H9 (cell line): ENCODE measurements around the gene ICAM2. TPM values are rescaled to one million over a fixed set of nuclear protein-coding genes. Genes with fewer than 3 reads are reported as not detected.

ENCODE experiments used
- DNase-seq: peaks from one replicate; pipeline ENCODE4 v3.0.0-alpha.2; 2017
- H2AFZ ChIP-seq: one replicate; pipeline ENCODE4 v1.6.1; 2013; ENCODE audit warnings: mild to moderate bottlenecking, low read length, control low read depth, moderate library complexity
- H2AK5ac ChIP-seq: 2 replicates; pipeline ENCODE4 v1.6.1; 2013; ENCODE audit warnings: low read length, control low read depth, mixed read lengths; ENCODE audit not compliant: insufficient read length
- H2BK120ac ChIP-seq: one replicate; pipeline ENCODE4 v1.6.1; 2013; ENCODE audit warnings: low read depth, mild to moderate bottlenecking, low read length, control low read depth, inconsistent platforms; ENCODE audit not compliant: poor library complexity, severe bottlenecking
- H2BK12ac ChIP-seq: 2 replicates; pipeline ENCODE4 v1.6.1; 2013; ENCODE audit warnings: low read length, control low read depth, mixed read lengths, low read depth; ENCODE audit not compliant: insufficient read length
- H2BK15ac ChIP-seq: 2 replicates; pipeline ENCODE4 v1.6.1; 2013; ENCODE audit warnings: low read depth, low read length, control low read depth
- H2BK20ac ChIP-seq: one replicate; pipeline ENCODE4 v1.6.1; 2013; ENCODE audit warnings: low read depth, mild to moderate bottlenecking, low read length, control low read depth, inconsistent platforms; ENCODE audit not compliant: poor library complexity, severe bottlenecking
- H2BK5ac ChIP-seq: 2 replicates; pipeline ENCODE4 v1.6.1; 2013; ENCODE audit warnings: low read length, control low read depth, mixed read lengths; ENCODE audit not compliant: insufficient read length
- H3K14ac ChIP-seq: 2 replicates; pipeline ENCODE4 v1.6.1; 2013; ENCODE audit warnings: low read length, control low read depth; ENCODE audit not compliant: insufficient read depth
- H3K18ac ChIP-seq: 2 replicates; pipeline ENCODE4 v1.6.1; 2013; ENCODE audit warnings: low read depth, mild to moderate bottlenecking, mixed read lengths, low read length, control low read depth; ENCODE audit not compliant: insufficient read length
- H3K23ac ChIP-seq: 2 replicates; pipeline ENCODE4 v1.6.1; 2013; ENCODE audit warnings: low read length, control low read depth, mixed read lengths, low read depth; ENCODE audit not compliant: insufficient read length
- H3K23me2 ChIP-seq: 2 replicates; pipeline ENCODE4 v1.6.1; 2013; ENCODE audit warnings: low read depth, mild to moderate bottlenecking, mixed read lengths, low read length, control low read depth; ENCODE audit not compliant: insufficient read length, poor library complexity, severe bottlenecking
- H3K27ac ChIP-seq: 2 replicates; pipeline ENCODE4 v1.5.1; 2013; ENCODE audit warnings: low read length, control low read depth, mixed read lengths, low read depth; ENCODE audit not compliant: insufficient read length
- H3K27me3 ChIP-seq: 2 replicates; pipeline ENCODE4 v1.6.1; 2013; ENCODE audit warnings: low read length, control low read depth, inconsistent platforms; ENCODE audit not compliant: insufficient read depth
- H3K4ac ChIP-seq: 2 replicates; pipeline ENCODE4 v1.6.1; 2013; ENCODE audit warnings: low read depth, mild to moderate bottlenecking, control low read depth, inconsistent platforms, low read length, moderate library complexity
- H3K4me1 ChIP-seq: 2 replicates; pipeline ENCODE4 v1.6.1; 2013; ENCODE audit warnings: low read length, control low read depth, inconsistent platforms; ENCODE audit not compliant: insufficient read depth
- H3K4me2 ChIP-seq: 2 replicates; pipeline ENCODE4 v1.6.1; 2013; ENCODE audit warnings: low read length, control low read depth, mixed read lengths; ENCODE audit not compliant: insufficient read length, insufficient read depth
- H3K56ac ChIP-seq: 2 replicates; pipeline ENCODE4 v1.6.1; 2013; ENCODE audit warnings: low read depth, mild to moderate bottlenecking, mixed read lengths, low read length, control low read depth; ENCODE audit not compliant: insufficient read length
- H3K79me1 ChIP-seq: 2 replicates; pipeline ENCODE4 v1.6.1; 2013; ENCODE audit warnings: low read depth, mild to moderate bottlenecking, moderate library complexity, low read length, control low read depth, inconsistent platforms; ENCODE audit not compliant: insufficient read depth, poor library complexity, severe bottlenecking
- H3K79me2 ChIP-seq: 2 replicates; pipeline ENCODE4 v1.6.1; 2013; ENCODE audit warnings: low read length, control low read depth, inconsistent platforms; ENCODE audit not compliant: insufficient read depth
- H3K9ac ChIP-seq: 2 replicates; pipeline ENCODE4 v1.6.1; 2013; ENCODE audit warnings: low read length, control low read depth, mixed read lengths; ENCODE audit not compliant: insufficient read length; ENCODE audit errors: extremely low read depth
- H3K9me3 ChIP-seq: one replicate; pipeline ENCODE4 v1.6.1; 2013; ENCODE audit warnings: low read depth, low read length, inconsistent platforms; ENCODE audit not compliant: control insufficient read depth
- H3T11ph ChIP-seq: one replicate; pipeline ENCODE4 v1.6.1; 2013; ENCODE audit warnings: mild to moderate bottlenecking, low read length, control low read depth, inconsistent platforms
- H4K20me1 ChIP-seq: one replicate; pipeline ENCODE4 v1.6.1; 2013; ENCODE audit not compliant: control insufficient read depth, insufficient read length, insufficient read depth
- H4K5ac ChIP-seq: 2 replicates; pipeline ENCODE4 v1.6.1; 2013; ENCODE audit warnings: low read depth, mild to moderate bottlenecking, mixed read lengths, low read length, control low read depth; ENCODE audit not compliant: insufficient read length
- H4K8ac ChIP-seq: replicated peaks from 2 replicates; pipeline ENCODE4 v1.6.1; 2013; ENCODE audit warnings: low read length, control low read depth, mixed read lengths, low read depth; ENCODE audit not compliant: insufficient read length
- H4K91ac ChIP-seq: 2 replicates; pipeline ENCODE4 v1.6.1; 2013; ENCODE audit warnings: low read depth, mild to moderate bottlenecking, moderate library complexity, mixed read lengths, low read length, control low read depth; ENCODE audit not compliant: insufficient read length
- H3K27ac Mint-ChIP-seq, 3 experiments: 2 replicates in 2 of 3; 3 replicates in 1 of 3; pipeline ENCODE4 v1.8.0; 2020 to 2021; ENCODE audit warnings: mixed read lengths in 3 of 3, mild to moderate bottlenecking in 1 of 3, moderate library complexity in 1 of 3
- H3K27me3 Mint-ChIP-seq: 2 replicates; pipeline ENCODE4 v1.8.0; 2021; ENCODE audit warnings: low read depth, mild to moderate bottlenecking, moderate library complexity, mixed read lengths
- H3K36me3 Mint-ChIP-seq, 3 experiments: 2 replicates in 2 of 3; 3 replicates in 1 of 3; pipeline ENCODE4 v1.8.0; 2020 to 2021; ENCODE audit warnings: low read depth in 3 of 3, mixed read lengths in 3 of 3; ENCODE audit not compliant: insufficient read depth in 1 of 3
- H3K4me1 Mint-ChIP-seq, 2 experiments: 2 replicates each; pipeline ENCODE4 v1.8.0; 2020; ENCODE audit warnings: mixed read lengths in 2 of 2
- H3K4me3 Mint-ChIP-seq, 2 experiments: 2 replicates in 1 of 2; 3 replicates in 1 of 2; pipeline ENCODE4 v1.8.0; 2020 to 2021; ENCODE audit warnings: mild to moderate bottlenecking in 2 of 2, mixed read lengths in 2 of 2, moderate library complexity in 1 of 2
- H3K9me3 Mint-ChIP-seq, 2 experiments: 2 replicates in 1 of 2; 3 replicates in 1 of 2; pipeline ENCODE4 v1.8.0; 2020; ENCODE audit warnings: mild to moderate bottlenecking in 2 of 2, mixed read lengths in 2 of 2, moderate library complexity in 1 of 2
- WGBS: extraction: QIAGEN DNeasy Blood & Tissue Kit; methylation state at CpG from one replicate; pipeline ENCODE4 v1.1.7; 2013; ENCODE audit warnings: missing lambda C conversion rate, low lambda C conversion rate, mixed read lengths; ENCODE audit not compliant: insufficient read length; ENCODE audit errors: extremely low coverage; 5-methylcytosine and 5-hydroxymethylcytosine counted together
- total RNA-seq: library from RNA; stranded (reverse); gene quantifications from 2 replicates; pipeline ENCODE4 v1.2.1, GENCODE V29; 2021
- TF ChIP-seq, protein P1 (sequence below): fragments of 200-600 bp; sonication (generic); conservative IDR thresholded peaks from 3 replicates; pipeline ENCODE4 v1.8.0; 2021; ENCODE audit warnings: antibody characterized with exemption, mild to moderate bottlenecking

ICAM2 gene
- total RNA-seq, 1 experiment from 2014 or later: 0.28 TPM

DNA sequence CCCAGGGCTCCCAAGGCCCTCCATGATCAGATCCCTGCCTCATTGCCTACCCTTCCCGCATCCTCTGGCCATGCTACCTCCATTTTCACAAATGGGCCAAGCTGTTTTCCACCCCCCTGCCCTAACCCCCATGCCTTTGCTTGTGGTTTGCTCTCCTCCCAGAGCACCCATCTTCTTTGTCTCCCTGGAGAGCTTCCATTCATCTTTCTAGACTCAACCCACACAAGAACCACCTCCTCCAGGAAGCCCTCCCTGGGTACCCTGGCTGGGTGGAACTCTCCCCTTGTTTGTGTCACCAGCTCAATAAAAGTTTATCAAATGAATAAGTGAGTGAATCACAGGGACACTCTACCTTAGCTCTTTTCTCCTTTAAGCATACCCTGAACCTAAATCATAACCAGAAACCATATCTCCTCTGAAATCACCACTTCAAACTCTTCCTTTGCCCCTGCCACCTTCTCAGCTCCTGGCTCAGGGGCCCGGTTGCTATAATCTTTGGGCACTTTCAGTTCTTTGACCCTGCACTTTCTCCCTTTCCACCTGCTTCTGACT lies 44.8 kb downstream of the ICAM2 start:
- WGBS: no CpG with 5 or more reads among the region's 2 CpGs
- no peak for DNase-seq
- Histone ChIP-seq H3T11ph (no peak overlapping the region), H3K4me1 (no peaks in the 10 kb centered on the region), H3K23ac (no peak overlapping the region), H3K27me3 (no peaks in the 10 kb centered on the region), H4K8ac (no peak overlapping the region), H2BK120ac (no peak overlapping the region), H2BK5ac (no peak overlapping the region), H4K91ac (no peak overlapping the region), H4K20me1 (no peaks in the 10 kb centered on the region), H3K4me2 (no peak overlapping the region), H3K9ac (no peak overlapping the region), H3K56ac (no peak overlapping the region), H3K79me2 (no peaks in the 10 kb centered on the region), H3K79me1 (no peaks in the 10 kb centered on the region), H3K23me2 (no peaks in the 10 kb centered on the region), H2BK20ac (no peak overlapping the region), H3K14ac (no peak overlapping the region), H2BK15ac (no peak overlapping the region), H4K5ac (no peak overlapping the region), H2AK5ac (no peak overlapping the region), H3K9me3 (no peaks in the 10 kb centered on the region), H3K4ac (no peak overlapping the region), H3K27ac (no peak overlapping the region), H2AFZ (no peak overlapping the region), H3K18ac (no peak overlapping the region), H2BK12ac (no peak overlapping the region)
- Mint-ChIP-seq H3K9me3 (0 out of 5 replicates have a peak, but pooled peaks cover 0 to under 1% of the 10 kb centered on the region in 2 experiments), H3K4me1 (peaks cover 7 to 10% of the 10 kb centered on the region in 2 experiments), H3K27ac (no peak overlapping the region), H3K36me3 (no peaks in the 10 kb centered on the region), H3K27me3 (no peaks in the 10 kb centered on the region; the same call in none of the 2 replicates), H3K4me3 (no peak overlapping the region)
- TF ChIP-seq, protein P1, sequence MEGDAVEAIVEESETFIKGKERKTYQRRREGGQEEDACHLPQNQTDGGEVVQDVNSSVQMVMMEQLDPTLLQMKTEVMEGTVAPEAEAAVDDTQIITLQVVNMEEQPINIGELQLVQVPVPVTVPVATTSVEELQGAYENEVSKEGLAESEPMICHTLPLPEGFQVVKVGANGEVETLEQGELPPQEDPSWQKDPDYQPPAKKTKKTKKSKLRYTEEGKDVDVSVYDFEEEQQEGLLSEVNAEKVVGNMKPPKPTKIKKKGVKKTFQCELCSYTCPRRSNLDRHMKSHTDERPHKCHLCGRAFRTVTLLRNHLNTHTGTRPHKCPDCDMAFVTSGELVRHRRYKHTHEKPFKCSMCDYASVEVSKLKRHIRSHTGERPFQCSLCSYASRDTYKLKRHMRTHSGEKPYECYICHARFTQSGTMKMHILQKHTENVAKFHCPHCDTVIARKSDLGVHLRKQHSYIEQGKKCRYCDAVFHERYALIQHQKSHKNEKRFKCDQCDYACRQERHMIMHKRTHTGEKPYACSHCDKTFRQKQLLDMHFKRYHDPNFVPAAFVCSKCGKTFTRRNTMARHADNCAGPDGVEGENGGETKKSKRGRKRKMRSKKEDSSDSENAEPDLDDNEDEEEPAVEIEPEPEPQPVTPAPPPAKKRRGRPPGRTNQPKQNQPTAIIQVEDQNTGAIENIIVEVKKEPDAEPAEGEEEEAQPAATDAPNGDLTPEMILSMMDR: no peak
